Measurements from ENCODE around the gene TXNRD2. TPM values are rescaled to one million over a fixed set of nuclear protein-coding genes. Genes with fewer than 3 reads are reported as not detected.
A peak's percentile ranks its signal among the peaks of the same experiment; 100 is the strongest.

TXNRD2 gene
- total RNA-seq, 1 donor from 2014 or later, result 22.2 TPM

- Mint-ChIP-seq H3K36me3 (ENCODE audit: low read depth) (peaks cover 4% of the 10 kb centered on the region), H3K4me1 (peaks cover 26% of the 10 kb centered on the region), H3K9me3 (no peaks in the 10 kb centered on the region), H3K4me3 (peak overlapping the region; percentile 41), H3K27me3 (ENCODE audit: low read depth) (no peaks in the 10 kb centered on the region), H3K27ac (ENCODE audit: unreplicated experiment) (no peak overlapping the region)
- TF ChIP-seq, protein P1, sequence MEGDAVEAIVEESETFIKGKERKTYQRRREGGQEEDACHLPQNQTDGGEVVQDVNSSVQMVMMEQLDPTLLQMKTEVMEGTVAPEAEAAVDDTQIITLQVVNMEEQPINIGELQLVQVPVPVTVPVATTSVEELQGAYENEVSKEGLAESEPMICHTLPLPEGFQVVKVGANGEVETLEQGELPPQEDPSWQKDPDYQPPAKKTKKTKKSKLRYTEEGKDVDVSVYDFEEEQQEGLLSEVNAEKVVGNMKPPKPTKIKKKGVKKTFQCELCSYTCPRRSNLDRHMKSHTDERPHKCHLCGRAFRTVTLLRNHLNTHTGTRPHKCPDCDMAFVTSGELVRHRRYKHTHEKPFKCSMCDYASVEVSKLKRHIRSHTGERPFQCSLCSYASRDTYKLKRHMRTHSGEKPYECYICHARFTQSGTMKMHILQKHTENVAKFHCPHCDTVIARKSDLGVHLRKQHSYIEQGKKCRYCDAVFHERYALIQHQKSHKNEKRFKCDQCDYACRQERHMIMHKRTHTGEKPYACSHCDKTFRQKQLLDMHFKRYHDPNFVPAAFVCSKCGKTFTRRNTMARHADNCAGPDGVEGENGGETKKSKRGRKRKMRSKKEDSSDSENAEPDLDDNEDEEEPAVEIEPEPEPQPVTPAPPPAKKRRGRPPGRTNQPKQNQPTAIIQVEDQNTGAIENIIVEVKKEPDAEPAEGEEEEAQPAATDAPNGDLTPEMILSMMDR (conservative IDR thresholded peaks at IDR 0.05), result no peak
- DNase-seq (ENCODE audit: low read depth, low spot score), result no peak
Observed at GRCh38 chr22:19948057-19948760, 6.6 kb upstream of the TXNRD2 start.

GRCh38 chr22:19943082-19944026, 1.7 kb upstream of the TXNRD2 start:
- TF ChIP-seq, protein P1 (conservative IDR thresholded peaks at IDR 0.05), result no peak
- H3K9me3 Mint-ChIP-seq, result no peaks in the 10 kb centered on the region
- H3K27me3 Mint-ChIP-seq (ENCODE audit: low read depth), result no peaks in the 10 kb centered on the region
- no peaks in the 10 kb centered on the region for H3K36me3 Mint-ChIP-seq (ENCODE audit: low read depth)
- peak overlapping the region; percentile 98 for H3K27ac Mint-ChIP-seq (ENCODE audit: unreplicated experiment)
- H3K4me3 Mint-ChIP-seq, result peak overlapping the region; percentile 98
- peaks cover 44% of the 10 kb centered on the region for H3K4me1 Mint-ChIP-seq
- no peak for DNase-seq (ENCODE audit: low read depth, low spot score)

GRCh38 chr22:19942157-19943081, 801 bp upstream of the TXNRD2 start:
- Mint-ChIP-seq H3K9me3 (no peaks in the 10 kb centered on the region), H3K4me3 (peak overlapping the region; percentile 98), H3K27ac (ENCODE audit: unreplicated experiment) (peak overlapping the region; percentile 98), H3K27me3 (ENCODE audit: low read depth) (no peaks in the 10 kb centered on the region), H3K4me1 (peaks cover 35% of the 10 kb centered on the region), H3K36me3 (ENCODE audit: low read depth) (peaks cover 4% of the 10 kb centered on the region)
- TF ChIP-seq, protein P1 (conservative IDR thresholded peaks at IDR 0.05), result no peak
- DNase-seq (ENCODE audit: low read depth, low spot score), result no peak

DNA sequence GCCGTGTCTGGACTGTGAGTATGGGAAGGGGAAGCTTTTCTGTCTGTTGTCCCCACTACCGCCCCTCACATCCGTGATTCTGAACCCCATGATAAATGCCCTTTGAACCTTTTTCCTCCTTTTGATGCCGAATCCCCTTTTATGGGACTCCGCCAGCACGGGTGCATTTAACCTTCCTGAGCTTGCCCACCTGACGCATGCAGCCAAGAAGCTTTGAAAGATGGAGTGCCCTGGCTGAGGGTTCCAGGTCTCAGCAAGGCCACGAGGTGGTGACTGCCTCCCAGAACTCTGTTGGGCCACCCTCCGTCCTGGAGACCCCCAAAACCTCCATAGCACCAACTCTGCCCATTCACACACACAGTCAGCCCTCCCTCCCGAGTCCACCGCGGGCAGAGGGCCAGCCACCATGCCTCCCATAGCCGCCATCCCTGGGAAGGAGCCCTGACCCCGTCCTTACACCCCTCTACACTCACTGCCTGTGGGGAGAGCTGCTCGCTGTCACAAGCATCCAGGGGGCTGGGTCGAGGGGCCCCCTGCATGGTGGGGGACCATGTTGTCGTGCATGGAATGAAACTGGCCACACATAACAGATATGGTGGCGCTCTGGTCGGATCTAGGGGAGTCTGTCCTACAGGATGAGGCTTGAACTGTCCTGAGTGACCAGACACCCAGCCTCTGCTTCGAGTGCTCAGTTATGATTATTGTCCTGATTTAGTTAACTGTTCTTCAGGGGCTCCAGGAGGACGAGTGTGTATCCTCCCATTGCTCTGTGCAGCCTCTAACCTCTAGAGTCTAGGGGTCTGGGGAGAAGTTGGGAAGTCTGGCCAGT, 868 bp downstream of the TXNRD2 start:
- H3K9me3 Mint-ChIP-seq, result peaks cover 7% of the 10 kb centered on the region
- peak overlapping the region; percentile 65 for H3K27ac Mint-ChIP-seq (ENCODE audit: unreplicated experiment)
- peaks cover 30% of the 10 kb centered on the region for H3K4me1 Mint-ChIP-seq
- no peaks in the 10 kb centered on the region for H3K27me3 Mint-ChIP-seq (ENCODE audit: low read depth)
- no peak for DNase-seq (ENCODE audit: low read depth, low spot score)
- peaks cover 20% of the 10 kb centered on the region for H3K36me3 Mint-ChIP-seq (ENCODE audit: low read depth)
- TF ChIP-seq, protein P1 (conservative IDR thresholded peaks at IDR 0.05), result no peak
- H3K4me3 Mint-ChIP-seq, result peak overlapping the region; percentile 98
